GM13976 (cell line): ENCODE results near the gene CALY.
A peak's percentile ranks its signal among the peaks of the same experiment; 100 is the strongest.

Experiments used
- DNase-seq: peaks from one replicate; pipeline ENCODE4 v3.0.0; 2012; ENCODE audit warnings: low spot score
- in situ Hi-C: fragments of 300-500 bp; cut with MboI; formaldehyde crosslinking; loops from one replicate; pipeline ENCODE4 v1.12.0; 2022; ENCODE audit warnings: low sequenced_read_pairs, mixed read lengths, inconsistent platforms; ENCODE audit not compliant: unreplicated experiment
- TF ChIP-seq, protein P1 (sequence below): IDR thresholded peaks from 2 replicates; pipeline ENCODE4 v1.5.1; 2012; ENCODE audit warnings: borderline replicate concordance, mild to moderate bottlenecking; ENCODE audit not compliant: insufficient read depth; ENCODE audit errors: extremely low read depth, missing control alignments, control extremely low read depth

Gene CALY

DNA sequence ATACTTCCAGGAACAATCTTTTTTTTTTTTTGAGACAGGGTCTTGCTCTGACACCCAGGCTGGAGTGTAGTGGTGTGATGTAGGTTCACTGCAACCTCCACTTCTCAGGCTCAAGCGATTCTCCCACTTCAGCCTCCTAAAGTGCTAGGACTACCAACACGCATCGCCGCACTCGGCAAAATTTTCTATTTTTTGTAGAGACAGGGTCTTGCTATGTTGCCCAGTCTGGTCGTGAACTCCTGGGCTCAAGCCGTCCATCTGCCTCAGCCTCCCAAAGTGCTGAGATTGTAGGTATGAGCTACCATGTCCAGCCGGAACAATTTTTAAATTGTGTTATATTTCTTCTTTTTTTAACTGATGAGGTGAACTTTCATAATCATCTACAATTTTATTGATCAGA lies 25.9 kb downstream of the CALY start:
- in situ Hi-C loops, result no loop called here
- DNase-seq, result no peak
- TF ChIP-seq, protein P1, sequence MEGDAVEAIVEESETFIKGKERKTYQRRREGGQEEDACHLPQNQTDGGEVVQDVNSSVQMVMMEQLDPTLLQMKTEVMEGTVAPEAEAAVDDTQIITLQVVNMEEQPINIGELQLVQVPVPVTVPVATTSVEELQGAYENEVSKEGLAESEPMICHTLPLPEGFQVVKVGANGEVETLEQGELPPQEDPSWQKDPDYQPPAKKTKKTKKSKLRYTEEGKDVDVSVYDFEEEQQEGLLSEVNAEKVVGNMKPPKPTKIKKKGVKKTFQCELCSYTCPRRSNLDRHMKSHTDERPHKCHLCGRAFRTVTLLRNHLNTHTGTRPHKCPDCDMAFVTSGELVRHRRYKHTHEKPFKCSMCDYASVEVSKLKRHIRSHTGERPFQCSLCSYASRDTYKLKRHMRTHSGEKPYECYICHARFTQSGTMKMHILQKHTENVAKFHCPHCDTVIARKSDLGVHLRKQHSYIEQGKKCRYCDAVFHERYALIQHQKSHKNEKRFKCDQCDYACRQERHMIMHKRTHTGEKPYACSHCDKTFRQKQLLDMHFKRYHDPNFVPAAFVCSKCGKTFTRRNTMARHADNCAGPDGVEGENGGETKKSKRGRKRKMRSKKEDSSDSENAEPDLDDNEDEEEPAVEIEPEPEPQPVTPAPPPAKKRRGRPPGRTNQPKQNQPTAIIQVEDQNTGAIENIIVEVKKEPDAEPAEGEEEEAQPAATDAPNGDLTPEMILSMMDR, result no peak

DNA sequence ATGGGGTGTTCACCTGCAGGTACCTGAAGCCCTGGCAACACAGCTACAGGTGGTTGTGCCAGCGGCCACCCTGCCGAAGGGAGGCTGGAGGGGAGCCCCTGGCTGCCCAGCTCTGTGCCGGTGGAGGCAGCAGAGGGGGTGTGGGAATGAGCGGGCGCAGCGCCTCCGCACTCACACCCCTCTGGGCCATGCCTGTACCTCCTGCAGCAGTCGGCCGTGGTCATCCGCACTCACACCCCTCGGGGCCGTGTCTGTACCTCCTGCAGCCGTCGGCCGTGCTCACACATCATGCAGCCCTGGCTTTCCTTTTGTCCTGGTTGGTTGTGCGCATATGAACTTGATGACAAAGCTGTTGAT lies 26.3 kb downstream of the CALY start:
- in situ Hi-C loops, result no loop called here
- DNase-seq, result no peak
- TF ChIP-seq, protein P1, result no peak

DNA sequence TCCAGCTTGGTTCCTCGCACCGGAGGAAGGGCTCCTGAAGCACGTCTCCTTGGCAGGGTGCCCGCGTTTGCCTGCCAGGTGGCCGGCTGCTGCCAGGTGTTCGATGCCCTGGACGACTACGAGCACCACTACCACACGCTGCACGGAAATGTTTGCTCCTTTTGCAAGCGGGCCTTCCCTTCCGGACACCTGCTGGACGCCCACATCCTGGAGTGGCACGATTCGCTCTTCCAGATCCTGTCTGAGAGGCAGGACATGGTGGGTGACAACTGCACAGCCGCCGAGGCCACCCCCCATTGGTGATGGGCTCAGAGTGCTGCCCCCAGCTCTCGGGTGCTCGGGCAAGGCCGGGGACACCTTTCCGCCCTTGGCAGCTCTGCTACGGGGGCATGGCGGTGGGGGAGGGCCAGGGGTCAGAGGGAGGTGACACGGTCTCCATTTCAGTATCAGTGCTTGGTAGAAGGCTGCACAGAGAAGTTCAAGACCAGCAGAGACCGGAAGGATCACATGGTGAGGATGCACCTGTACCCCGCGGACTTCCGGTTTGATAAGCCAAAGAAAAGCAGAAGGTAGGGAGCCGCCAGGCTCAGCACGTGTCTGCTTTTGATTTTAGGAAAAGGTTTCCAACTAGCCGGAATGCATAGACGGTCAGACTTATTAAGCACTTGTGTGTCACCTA lies 26.8 kb downstream of the CALY start:
- in situ Hi-C loops, result no loop called here
- TF ChIP-seq, protein P1, result no peak
- no peak for DNase-seq

DNA sequence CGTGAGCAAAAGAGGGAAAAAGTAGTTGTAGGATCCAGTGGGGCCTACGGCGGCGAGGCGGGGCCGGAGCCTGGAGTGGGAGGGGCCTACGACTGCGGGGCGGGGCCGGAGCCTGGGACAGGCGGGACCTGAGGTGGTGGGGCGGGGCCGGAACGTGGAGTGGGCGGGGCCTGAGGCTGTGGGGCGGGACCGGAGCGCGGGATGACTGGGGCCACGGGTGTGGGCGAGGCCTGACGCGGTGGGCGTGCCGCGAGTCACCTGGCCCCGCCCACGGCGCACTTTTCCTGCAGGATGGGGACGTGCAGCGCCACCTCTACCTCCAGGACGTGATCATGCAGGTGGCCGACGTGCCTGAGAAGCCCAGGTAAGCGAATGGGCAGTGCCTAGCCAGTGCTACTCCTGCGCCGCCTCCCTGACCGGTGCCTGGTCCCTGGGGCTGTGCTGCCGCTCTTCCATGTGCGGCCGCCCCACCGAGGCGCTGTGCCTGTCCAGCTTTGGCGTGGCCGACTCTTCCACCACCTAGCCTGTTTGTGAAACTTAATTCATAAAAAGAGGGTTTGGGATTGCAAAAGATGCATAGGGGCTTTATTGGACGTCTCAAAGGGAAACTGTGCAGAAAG lies 27.5 kb downstream of the CALY start:
- TF ChIP-seq, protein P1, result no peak
- in situ Hi-C loops, result no loop called here
- peak; percentile 99 for DNase-seq

DNA sequence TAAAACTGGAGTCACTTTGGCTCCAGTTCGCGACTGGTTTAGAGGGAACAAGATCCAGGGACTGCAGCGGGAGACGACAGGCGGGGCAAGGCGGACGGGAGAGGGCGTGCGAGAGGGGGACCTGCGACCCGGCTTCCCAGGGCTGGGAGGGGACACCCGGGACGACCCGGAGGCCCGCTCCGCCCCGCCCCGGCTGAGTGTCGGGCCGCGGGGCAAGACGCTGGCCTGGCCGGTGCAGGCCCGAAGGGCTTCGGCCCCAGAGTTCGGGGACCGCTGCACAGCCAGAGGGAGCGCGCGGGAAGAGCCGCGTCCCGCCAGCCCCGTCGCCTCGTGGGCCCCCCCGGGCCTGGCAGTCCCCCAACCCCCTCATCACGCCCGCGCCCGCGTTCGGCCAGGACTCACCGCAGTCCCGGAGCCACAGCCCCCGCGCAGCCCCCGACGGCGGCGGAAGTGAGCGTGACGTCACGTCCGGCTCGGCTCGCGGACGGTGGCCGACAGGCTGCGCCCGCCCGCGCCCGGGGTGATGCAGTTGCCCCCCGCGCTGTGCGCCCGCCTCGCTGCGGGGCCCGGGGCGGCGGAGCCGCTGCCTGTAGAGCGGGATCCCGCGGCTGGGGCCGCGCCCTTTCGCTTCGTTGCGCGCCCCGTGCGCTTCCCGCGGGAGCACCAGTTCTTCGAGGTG lies 28.1 kb downstream of the CALY start, which contains the start of the genes TUBGCP2 and ZNF511:
TSS of gene TUBGCP2 (minus strand) at position 452 of the 679 bp plus-strand sequence. CDS start 5,931 bp downstream, outside the sequence.
TSS of gene ZNF511 (plus strand) at position 494 of the 679 bp plus-strand sequence. CDS start at position 524, 30 bp downstream.
- DNase-seq, result peak; percentile 92
- in situ Hi-C loops, result no loop called here
- TF ChIP-seq, protein P1, result no peak

DNA sequence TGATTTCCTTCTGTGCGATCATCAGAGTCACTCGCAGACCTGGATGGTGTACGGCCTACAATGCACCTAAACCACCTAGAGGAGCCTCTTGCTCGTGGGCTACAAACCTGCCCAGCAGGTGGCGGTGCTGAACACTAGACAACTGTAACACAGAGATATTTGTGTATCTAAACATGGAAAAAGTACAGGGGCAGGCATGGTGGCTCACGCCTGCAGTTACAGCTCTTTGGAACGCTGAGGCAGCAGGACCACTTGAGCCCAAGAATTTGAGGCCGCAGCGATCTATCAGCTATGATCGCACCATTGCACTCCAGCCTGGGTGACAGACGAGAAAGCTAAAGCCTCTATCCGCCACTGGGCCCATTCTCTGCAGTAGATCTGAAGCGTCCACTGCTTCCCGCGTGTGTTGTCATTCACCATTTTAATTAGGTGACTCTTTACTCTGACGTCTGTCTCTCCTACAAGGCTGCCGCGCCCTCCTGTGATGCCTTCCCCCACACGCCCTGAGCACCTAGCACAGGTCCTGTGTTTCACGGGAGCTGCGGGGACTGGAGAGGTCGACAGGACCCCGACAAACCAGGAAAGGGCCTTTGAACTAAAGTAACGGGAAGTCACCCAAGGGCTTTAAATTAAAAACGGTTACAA lies 28.8 kb downstream of the CALY start:
- DNase-seq, result peak; percentile 76
- in situ Hi-C loops, result no loop called here
- TF ChIP-seq, protein P1, result peak; percentile 72
